Measurements from ENCODE around the gene ARHGEF16. TPM values are rescaled to one million over a fixed set of nuclear protein-coding genes. Genes with fewer than 3 reads are reported as not detected.

The ARHGEF16 gene
- total and polyA plus RNA-seq, 8 donors, result 14.6 to 149 (median 39.2) TPM

GRCh38 chr1:3508757-3509415 is 54.4 kb downstream of the ARHGEF16 start:
- Histone ChIP-seq H3K4me3 (no peak overlapping the region), H3K9me3 (no peaks in the 10 kb centered on the region), H3K27ac (no peak overlapping the region), H3K4me1 (no peaks in the 10 kb centered on the region), H3K36me3 (peaks cover 0 to 37% (median 12%) of the 10 kb centered on the region in 4 donors), H3K27me3 (no peaks in the 10 kb centered on the region)
- no peak for TF ChIP-seq CTCF (IDR thresholded peaks at IDR 0.05)
- no peak for TF ChIP-seq POLR2AphosphoS5 (IDR thresholded peaks at IDR 0.05)
- TF ChIP-seq POLR2A (IDR thresholded peaks at IDR 0.05), result no peak
- no peak for TF ChIP-seq EP300 (IDR thresholded peaks at IDR 0.05)
- intact Hi-C loops (cut with DNase I; ENCODE audit: low total_unique reads), result no loop called here
- WGBS, 5 donors, result 91 to 96% (median 93%) methylated on average over 12 to 33 of the region's 33 CpGs
- no peak for DNase-seq

- Histone ChIP-seq H3K4me3 (no peak overlapping the region), H3K36me3 (peaks cover 0 to 37% (median 12%) of the 10 kb centered on the region in 4 donors), H3K4me1 (no peaks in the 10 kb centered on the region), H3K27ac (no peak overlapping the region), H3K27me3 (no peaks in the 10 kb centered on the region), H3K9me3 (no peaks in the 10 kb centered on the region)
- 89 to 96% (median 93%) methylated on average over 5 to 21 of the region's 21 CpGs for WGBS, 5 donors
- TF ChIP-seq CTCF (IDR thresholded peaks at IDR 0.05) (no peak), POLR2A (IDR thresholded peaks at IDR 0.05) (no peak)
- intact Hi-C loops (cut with DNase I; ENCODE audit: low total_unique reads), result no loop called here
- DNase-seq, result no peak
Observed at GRCh38 chr1:3509721-3510120, 55.3 kb downstream of the ARHGEF16 start.

GRCh38 chr1:3510136-3510955 is 55.9 kb downstream of the ARHGEF16 start:
- WGBS, 5 donors, result 88 to 93% (median 91%) methylated on average over 15 to 32 of the region's 32 CpGs
- H3K36me3 ChIP-seq, result peaks cover 0 to 37% (median 12%) of the 10 kb centered on the region in 4 donors
- intact Hi-C loops (cut with DNase I; ENCODE audit: low total_unique reads), result no loop called here
- H3K27ac ChIP-seq, result no peak overlapping the region
- H3K4me3 ChIP-seq, result no peak overlapping the region
- no peaks in the 10 kb centered on the region for H3K27me3 ChIP-seq
- no peaks in the 10 kb centered on the region for H3K9me3 ChIP-seq
- no peak for DNase-seq
- H3K4me1 ChIP-seq, result no peaks in the 10 kb centered on the region
- no peak for TF ChIP-seq CTCF (IDR thresholded peaks at IDR 0.05)
- no peak for TF ChIP-seq EP300 (IDR thresholded peaks at IDR 0.05)
- TF ChIP-seq POLR2A (IDR thresholded peaks at IDR 0.05), result no peak

GRCh38 chr1:3510956-3511250 is 56.4 kb downstream of the ARHGEF16 start:
- intact Hi-C loops (cut with DNase I; ENCODE audit: low total_unique reads), result no loop called here

More at GRCh38 chr1:3510956-3511250, 56.4 kb downstream of the ARHGEF16 start:
- TF ChIP-seq POLR2AphosphoS5 (IDR thresholded peaks at IDR 0.05) (no peak), CTCF (IDR thresholded peaks at IDR 0.05) (no peak), POLR2A (IDR thresholded peaks at IDR 0.05) (no peak), EP300 (IDR thresholded peaks at IDR 0.05) (no peak)
- no peak for DNase-seq
- Histone ChIP-seq H3K9me3 (no peaks in the 10 kb centered on the region), H3K4me3 (no peak overlapping the region), H3K4me1 (peaks cover 0 to 1% (median 0%) of the 10 kb centered on the region in 4 donors), H3K27ac (no peak overlapping the region), H3K27me3 (no peaks in the 10 kb centered on the region), H3K36me3 (peaks cover 0 to 37% (median 12%) of the 10 kb centered on the region in 4 donors)
- WGBS, 5 donors, result 91 to 95% (median 93%) methylated on average over 8 to 12 of the region's 12 CpGs
